ENCODE data around the gene TMIGD2.
A peak's percentile ranks its signal among the peaks of the same experiment; 100 is the strongest.
"Not testable (repeated sequence)": the region's sequence is repeated elsewhere in the genome, so short reads cannot be mapped to it uniquely, and the experiment has no call there.

TMIGD2 gene, protein sequence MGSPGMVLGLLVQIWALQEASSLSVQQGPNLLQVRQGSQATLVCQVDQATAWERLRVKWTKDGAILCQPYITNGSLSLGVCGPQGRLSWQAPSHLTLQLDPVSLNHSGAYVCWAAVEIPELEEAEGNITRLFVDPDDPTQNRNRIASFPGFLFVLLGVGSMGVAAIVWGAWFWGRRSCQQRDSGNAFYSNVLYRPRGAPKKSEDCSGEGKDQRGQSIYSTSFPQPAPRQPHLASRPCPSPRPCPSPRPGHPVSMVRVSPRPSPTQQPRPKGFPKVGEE

DNA sequence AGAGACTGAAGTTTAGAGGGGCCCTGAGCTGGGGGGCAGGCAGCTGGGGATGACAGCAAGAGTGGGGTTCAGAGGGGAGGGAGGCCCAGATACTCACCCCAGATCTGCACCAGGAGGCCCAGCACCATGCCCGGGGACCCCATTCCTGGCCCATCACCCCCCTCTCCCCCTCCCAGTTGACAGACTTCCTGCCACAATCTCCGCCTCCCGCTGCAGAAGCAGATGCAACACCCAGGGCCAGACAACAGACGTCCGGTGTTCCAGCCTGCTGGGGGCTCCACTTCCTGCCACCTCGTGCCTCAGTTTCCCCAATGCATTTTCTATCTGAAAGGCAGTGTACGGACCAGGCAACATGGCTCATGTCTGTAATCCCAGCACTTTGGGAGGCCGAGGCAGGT is at the start of gene TMIGD2:
TSS of gene TMIGD2 (minus strand) at position 147 of the 398 bp plus-strand sequence. CDS start at position 143, 4 bp downstream.
- Histone ChIP-seq H3K9ac (ENCODE audit: low read length) (no peak within 1 kb of the TSS), H3K4me1 (ENCODE audit: control insufficient read depth, low read depth, low read length) (no peaks in the 10 kb centered on the region), H3K4me3 (ENCODE audit: low read length) (no peak within 1 kb of the TSS), H3K27ac (ENCODE audit: low read length) (no peak within 1 kb of the TSS), H3K9me3 (ENCODE audit: control insufficient read depth, low read depth, low read length) (no peaks in the 10 kb centered on the region), H3K27me3 (ENCODE audit: control insufficient read depth, insufficient read depth, low read length) (no peaks in the 10 kb centered on the region), H3K36me3 (ENCODE audit: control insufficient read depth, low read depth, low read length) (no peaks in the 10 kb centered on the region)

DNA sequence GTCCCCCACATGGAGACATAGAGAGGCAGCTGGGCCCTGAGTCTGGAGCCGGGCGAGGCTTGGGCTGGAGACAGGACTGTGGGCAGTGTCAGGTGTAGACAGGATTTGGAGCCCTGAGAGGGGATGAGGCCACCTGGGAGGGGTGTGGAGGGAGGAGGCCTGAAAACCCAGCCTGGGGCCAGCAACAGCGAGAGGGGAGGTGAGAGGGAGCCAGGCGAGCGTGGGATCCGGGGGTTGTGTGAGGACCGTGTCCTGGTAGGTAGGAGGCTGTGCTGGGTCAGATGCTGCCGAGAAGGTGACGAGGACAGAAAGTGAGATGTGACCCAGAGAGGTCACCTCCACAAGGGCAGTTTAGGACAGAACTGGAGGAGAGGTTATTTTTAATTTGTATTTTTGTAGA is 48.5 kb upstream of the TMIGD2 start:
- Histone ChIP-seq H3K4me1 (ENCODE audit: control insufficient read depth, low read depth, low read length) (no peaks in the 10 kb centered on the region), H3K36me3 (ENCODE audit: control insufficient read depth, low read depth, low read length) (peaks cover 4% of the 10 kb centered on the region), H3K27ac (ENCODE audit: low read length) (no peak overlapping the region), H3K9me3 (ENCODE audit: control insufficient read depth, low read depth, low read length) (no peaks in the 10 kb centered on the region), H3K9ac (ENCODE audit: low read length) (no peak overlapping the region), H3K27me3 (ENCODE audit: control insufficient read depth, insufficient read depth, low read length) (no peaks in the 10 kb centered on the region), H3K4me3 (ENCODE audit: low read length) (no peak overlapping the region)

DNA sequence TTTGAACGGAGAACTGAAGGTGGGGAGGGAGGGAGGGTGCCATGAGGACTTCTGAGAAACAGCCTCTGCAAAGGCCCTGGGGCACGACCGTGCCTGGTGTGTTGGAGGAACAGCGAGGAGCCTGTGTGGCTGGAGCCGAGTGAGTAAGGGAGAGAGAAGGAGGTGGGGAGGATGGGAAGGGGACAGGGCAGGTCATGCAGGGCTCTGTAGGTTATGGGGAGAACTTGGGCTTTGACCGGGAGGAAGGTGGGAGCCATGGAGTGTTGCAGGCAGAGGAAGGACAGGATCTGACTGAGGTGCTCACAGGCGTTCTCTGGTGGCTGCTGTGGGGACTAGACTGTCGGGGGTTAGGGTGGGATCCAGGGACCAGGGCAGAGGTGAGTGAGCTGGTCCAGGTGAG is 47.9 kb upstream of the TMIGD2 start:
- no peaks in the 10 kb centered on the region for H3K4me1 ChIP-seq (ENCODE audit: control insufficient read depth, low read depth, low read length)

DNA sequence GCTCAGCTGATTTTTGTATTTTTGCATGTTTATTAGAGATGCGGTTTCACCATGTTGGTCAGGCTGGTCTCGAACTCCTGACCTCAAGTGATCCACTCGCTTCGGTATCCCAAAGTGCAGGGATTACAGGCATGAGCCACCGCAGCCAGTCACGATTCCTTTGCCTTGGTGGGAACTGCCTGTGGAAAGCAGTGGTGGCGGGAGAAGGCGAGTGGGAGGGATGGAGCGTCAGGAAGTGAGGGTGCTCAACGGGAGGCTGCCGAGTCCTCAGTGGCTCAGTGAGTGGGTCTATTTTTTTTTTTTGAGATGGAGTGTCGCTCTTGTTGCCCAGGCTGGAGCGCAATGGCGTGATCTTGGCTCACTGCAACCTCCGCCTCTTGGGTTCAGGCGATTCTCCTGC is 47.0 kb upstream of the TMIGD2 start:
- not testable (repeated sequence) for H3K27ac ChIP-seq (ENCODE audit: low read length); H3K9ac ChIP-seq (ENCODE audit: low read length); H3K27me3 ChIP-seq (ENCODE audit: control insufficient read depth, insufficient read depth, low read length); H3K4me1 ChIP-seq (ENCODE audit: control insufficient read depth, low read depth, low read length); H3K9me3 ChIP-seq (ENCODE audit: control insufficient read depth, low read depth, low read length); H3K36me3 ChIP-seq (ENCODE audit: control insufficient read depth, low read depth, low read length); H3K4me3 ChIP-seq (ENCODE audit: low read length)

More for the DNA sequence above, 47.9 kb upstream of the TMIGD2 start:
- Histone ChIP-seq H3K4me3 (ENCODE audit: low read length) (no peak overlapping the region), H3K9ac (ENCODE audit: low read length) (no peak overlapping the region), H3K36me3 (ENCODE audit: control insufficient read depth, low read depth, low read length) (peaks cover 4% of the 10 kb centered on the region), H3K27me3 (ENCODE audit: control insufficient read depth, insufficient read depth, low read length) (no peaks in the 10 kb centered on the region), H3K27ac (ENCODE audit: low read length) (no peak overlapping the region), H3K9me3 (ENCODE audit: control insufficient read depth, low read depth, low read length) (no peaks in the 10 kb centered on the region)

DNA sequence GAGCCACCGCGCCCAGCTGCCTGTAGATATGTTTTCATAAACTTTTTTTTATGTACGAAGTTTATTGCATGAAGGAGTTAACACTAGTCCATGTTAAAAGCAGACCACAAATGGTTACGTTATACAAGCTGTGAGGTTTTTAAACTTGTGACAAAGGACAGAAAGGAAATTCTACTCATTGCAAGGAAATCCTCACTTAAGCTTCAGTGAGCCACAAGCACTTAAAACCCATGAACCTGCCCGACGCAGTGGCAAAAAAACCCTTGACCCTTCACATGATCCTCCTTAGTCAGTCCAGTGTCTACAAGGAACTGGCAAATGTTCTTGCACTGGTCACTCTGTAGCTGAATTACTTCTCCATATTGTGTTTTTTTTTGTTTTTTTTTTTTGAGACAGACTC is 45.3 kb upstream of the TMIGD2 start:
- Histone ChIP-seq H3K27me3 (ENCODE audit: control insufficient read depth, insufficient read depth, low read length) (no peaks in the 10 kb centered on the region), H3K4me1 (ENCODE audit: control insufficient read depth, low read depth, low read length) (no peaks in the 10 kb centered on the region), H3K36me3 (ENCODE audit: control insufficient read depth, low read depth, low read length) (peaks cover 4% of the 10 kb centered on the region), H3K9ac (ENCODE audit: low read length) (no peak overlapping the region), H3K9me3 (ENCODE audit: control insufficient read depth, low read depth, low read length) (no peaks in the 10 kb centered on the region), H3K4me3 (ENCODE audit: low read length) (no peak overlapping the region), H3K27ac (ENCODE audit: low read length) (no peak overlapping the region)

DNA sequence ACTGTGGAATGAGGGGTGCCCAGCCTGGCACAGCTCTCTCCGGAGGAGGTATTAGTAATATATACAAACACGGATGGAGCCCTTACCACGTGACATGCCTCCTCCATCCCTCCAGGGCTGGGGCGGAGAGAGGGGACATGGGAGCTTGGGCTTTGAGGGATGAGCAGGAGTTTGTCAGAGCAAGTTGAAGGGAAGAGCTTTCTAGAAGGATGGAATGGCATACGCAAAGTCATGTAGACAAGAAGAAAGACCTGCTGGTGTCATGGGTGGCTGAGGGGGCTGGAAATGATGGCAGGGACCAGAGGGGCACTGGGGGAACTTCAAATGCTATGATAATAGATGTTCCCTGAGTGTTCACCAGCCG is 43.8 kb upstream of the TMIGD2 start:
- no peaks in the 10 kb centered on the region for H3K27me3 ChIP-seq (ENCODE audit: control insufficient read depth, insufficient read depth, low read length)
- H3K9me3 ChIP-seq (ENCODE audit: control insufficient read depth, low read depth, low read length): no peaks in the 10 kb centered on the region
- H3K4me1 ChIP-seq (ENCODE audit: control insufficient read depth, low read depth, low read length): peaks cover 4% of the 10 kb centered on the region
- H3K9ac ChIP-seq (ENCODE audit: low read length): no peak overlapping the region
- peaks cover 4% of the 10 kb centered on the region for H3K36me3 ChIP-seq (ENCODE audit: control insufficient read depth, low read depth, low read length)
- H3K27ac ChIP-seq (ENCODE audit: low read length): no peak overlapping the region
- no peak overlapping the region for H3K4me3 ChIP-seq (ENCODE audit: low read length)

DNA sequence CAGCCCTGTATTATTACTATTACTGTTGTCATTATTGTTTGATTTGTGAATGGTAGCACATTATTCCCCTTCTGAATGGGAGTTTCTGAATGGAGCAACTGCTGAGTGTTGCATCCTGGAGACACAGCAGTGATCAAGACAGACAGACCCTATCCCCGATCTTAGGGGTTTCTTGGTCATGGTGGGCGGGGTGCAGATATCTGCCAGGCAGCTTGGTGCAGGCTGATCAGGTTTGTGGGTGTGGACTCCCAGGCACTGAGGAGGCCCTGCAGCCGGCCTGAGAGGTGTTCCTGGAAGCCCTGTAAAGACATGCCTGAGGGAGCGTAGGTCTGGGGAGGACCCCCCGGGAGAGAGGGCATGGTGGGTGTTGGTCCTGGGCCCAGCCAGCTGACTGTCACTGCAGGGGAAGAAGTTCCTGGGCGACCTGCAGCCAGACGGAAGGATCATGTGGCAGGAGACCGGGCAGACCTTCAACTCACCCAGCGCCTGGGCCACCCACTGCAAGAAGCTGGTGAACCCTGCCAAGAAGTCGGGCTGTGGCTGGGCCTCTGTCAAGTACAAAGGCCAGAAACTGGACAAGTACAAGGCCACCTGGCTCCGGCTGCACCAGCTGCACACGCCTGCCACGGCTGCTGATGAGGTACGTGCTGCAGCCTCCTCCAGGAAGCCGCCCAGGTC is 43.3 kb upstream of the TMIGD2 start:
- H3K4me3 ChIP-seq (ENCODE audit: low read length): no peak overlapping the region
- H3K36me3 ChIP-seq (ENCODE audit: control insufficient read depth, low read depth, low read length): peaks cover 4% of the 10 kb centered on the region
- H3K27me3 ChIP-seq (ENCODE audit: control insufficient read depth, insufficient read depth, low read length): no peaks in the 10 kb centered on the region
- peaks cover 4% of the 10 kb centered on the region for H3K4me1 ChIP-seq (ENCODE audit: control insufficient read depth, low read depth, low read length)
- no peak overlapping the region for H3K9ac ChIP-seq (ENCODE audit: low read length)
- no peaks in the 10 kb centered on the region for H3K9me3 ChIP-seq (ENCODE audit: control insufficient read depth, low read depth, low read length)
- no peak overlapping the region for H3K27ac ChIP-seq (ENCODE audit: low read length)

DNA sequence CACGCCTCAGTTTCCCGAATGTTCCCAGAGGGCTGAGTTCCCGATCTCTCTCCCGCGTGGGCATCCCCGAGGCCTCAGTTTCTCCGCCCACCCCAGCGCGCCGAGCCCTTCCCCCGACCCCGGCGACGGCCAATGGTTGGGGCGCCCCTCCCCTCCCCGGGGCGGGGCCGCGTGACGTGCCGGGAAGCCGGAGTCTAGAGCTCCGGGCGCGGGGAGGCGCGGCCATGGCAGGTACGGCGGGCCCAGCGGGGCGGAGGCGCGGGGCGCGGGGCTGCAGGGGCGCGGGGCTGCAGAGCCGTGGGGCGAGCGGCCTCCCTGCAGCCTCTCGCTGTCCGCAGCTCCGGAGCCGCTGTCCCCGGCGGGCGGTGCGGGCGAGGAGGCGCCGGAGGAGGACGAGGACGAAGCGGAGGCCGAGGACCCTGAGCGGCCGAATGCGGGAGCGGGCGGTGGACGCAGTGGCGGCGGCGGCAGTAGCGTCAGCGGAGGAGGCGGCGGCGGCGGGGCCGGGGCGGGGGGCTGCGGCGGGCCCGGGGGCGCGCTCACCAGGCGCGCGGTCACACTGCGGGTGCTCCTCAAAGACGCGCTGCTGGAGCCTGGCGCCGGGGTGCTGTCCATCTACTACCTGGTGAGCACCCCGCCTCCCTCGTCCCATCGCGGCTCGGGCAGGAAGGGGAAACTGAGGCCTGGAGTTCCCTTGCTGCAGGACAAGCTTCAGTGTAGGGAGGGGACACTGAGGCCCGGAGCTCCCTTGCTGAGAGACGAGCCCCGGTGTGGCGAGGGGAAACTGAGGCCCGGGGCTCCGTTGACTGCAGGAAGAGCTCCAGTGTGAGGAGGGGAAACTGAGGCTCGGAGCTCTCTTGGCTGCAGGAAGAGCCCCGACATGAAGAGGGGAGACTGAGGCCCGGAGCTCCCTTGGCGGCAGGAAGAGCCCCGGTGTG is 41.5 kb upstream of the TMIGD2 start, which contains the start of gene MPND:
TSS of gene MPND (plus strand) at position 193 of the 938 bp plus-strand sequence. CDS start at position 225, 32 bp downstream.
- H3K9ac ChIP-seq (ENCODE audit: low read length): peak within 1 kb of the TSS; percentile 97

DNA sequence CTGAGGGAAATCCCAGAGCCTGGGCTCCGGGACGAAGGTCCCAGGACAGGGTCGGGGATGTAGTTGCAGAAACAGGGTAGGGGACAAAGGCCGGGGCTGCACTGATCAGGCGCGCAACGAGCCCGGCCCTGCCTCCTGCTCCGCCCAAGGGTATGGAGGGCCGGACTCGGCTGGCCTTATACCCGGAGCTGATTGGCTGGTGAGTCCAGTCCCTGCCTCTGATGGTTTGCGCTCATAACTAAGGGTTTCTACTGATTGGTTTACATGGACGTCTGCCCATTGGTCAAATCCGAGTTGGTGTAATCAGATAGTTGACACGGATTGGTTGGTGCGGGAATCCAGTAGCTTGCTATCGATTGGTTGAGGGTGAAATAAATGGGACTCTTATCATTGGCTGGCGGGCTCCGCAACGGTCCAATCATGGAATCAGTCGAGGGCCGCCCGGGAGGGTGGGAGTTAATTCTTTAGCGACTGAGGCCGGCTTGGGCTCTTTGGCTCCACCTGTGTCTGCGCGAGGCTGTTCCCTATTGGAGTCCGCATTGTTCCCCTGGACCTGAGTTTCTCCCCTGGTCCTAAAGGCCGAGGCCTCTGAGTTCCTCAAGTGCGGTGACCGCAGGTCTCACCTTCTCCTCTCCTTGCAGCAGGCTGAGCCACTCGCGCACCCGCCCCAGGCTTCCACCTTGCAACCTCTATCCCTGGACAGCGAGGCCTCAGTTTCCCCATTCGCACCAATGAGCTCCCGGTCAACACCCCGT is 40.6 kb upstream of the TMIGD2 start:
- Histone ChIP-seq H3K9me3 (ENCODE audit: control insufficient read depth, low read depth, low read length) (no peaks in the 10 kb centered on the region), H3K36me3 (ENCODE audit: control insufficient read depth, low read depth, low read length) (peaks cover 4% of the 10 kb centered on the region), H3K27me3 (ENCODE audit: control insufficient read depth, insufficient read depth, low read length) (no peaks in the 10 kb centered on the region), H3K9ac (ENCODE audit: low read length) (peak overlapping the region; percentile 97), H3K4me3 (ENCODE audit: low read length) (peak overlapping the region; percentile 89), H3K4me1 (ENCODE audit: control insufficient read depth, low read depth, low read length) (peaks cover 4% of the 10 kb centered on the region), H3K27ac (ENCODE audit: low read length) (peak overlapping the region; percentile 98)

More for the DNA sequence above, 41.5 kb upstream of the TMIGD2 start, which contains the start of gene MPND:
- Histone ChIP-seq H3K27ac (ENCODE audit: low read length) (peak within 1 kb of the TSS; percentile 98), H3K36me3 (ENCODE audit: control insufficient read depth, low read depth, low read length) (peaks cover 4% of the 10 kb centered on the region), H3K4me3 (ENCODE audit: low read length) (peak within 1 kb of the TSS; percentile 89), H3K4me1 (ENCODE audit: control insufficient read depth, low read depth, low read length) (peaks cover 4% of the 10 kb centered on the region), H3K9me3 (ENCODE audit: control insufficient read depth, low read depth, low read length) (no peaks in the 10 kb centered on the region), H3K27me3 (ENCODE audit: control insufficient read depth, insufficient read depth, low read length) (no peaks in the 10 kb centered on the region)

DNA sequence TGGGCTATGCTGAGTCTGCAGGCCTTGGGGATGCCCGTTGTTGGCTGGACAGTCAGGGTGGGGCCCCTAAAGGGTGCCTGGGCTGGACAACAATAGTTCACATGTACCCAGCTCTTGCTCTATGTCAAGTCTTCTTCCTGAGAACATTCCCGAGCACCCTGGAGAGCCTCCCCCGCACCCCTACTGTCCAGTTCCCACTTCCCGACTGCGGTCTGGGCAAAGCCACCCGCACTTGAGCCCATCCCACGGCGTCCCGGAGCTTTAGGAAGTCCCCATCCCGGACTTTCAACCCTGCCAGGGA is 40.1 kb upstream of the TMIGD2 start:
- Histone ChIP-seq H3K36me3 (ENCODE audit: control insufficient read depth, low read depth, low read length) (peaks cover 4% of the 10 kb centered on the region), H3K9ac (ENCODE audit: low read length) (peak overlapping the region; percentile 97), H3K4me1 (ENCODE audit: control insufficient read depth, low read depth, low read length) (peaks cover 4% of the 10 kb centered on the region), H3K27ac (ENCODE audit: low read length) (peak overlapping the region; percentile 98), H3K9me3 (ENCODE audit: control insufficient read depth, low read depth, low read length) (no peaks in the 10 kb centered on the region), H3K27me3 (ENCODE audit: control insufficient read depth, insufficient read depth, low read length) (no peaks in the 10 kb centered on the region), H3K4me3 (ENCODE audit: low read length) (peak overlapping the region; percentile 87)
